ENCODE results near the gene PTPRZ1. TPM values are rescaled to one million over a fixed set of nuclear protein-coding genes. Genes with fewer than 3 reads are reported as not detected.

The PTPRZ1 gene
- total and polyA plus RNA-seq, 4 donors: 0.07 to 0.17 (median 0.09) TPM; not detected in 1

DNA sequence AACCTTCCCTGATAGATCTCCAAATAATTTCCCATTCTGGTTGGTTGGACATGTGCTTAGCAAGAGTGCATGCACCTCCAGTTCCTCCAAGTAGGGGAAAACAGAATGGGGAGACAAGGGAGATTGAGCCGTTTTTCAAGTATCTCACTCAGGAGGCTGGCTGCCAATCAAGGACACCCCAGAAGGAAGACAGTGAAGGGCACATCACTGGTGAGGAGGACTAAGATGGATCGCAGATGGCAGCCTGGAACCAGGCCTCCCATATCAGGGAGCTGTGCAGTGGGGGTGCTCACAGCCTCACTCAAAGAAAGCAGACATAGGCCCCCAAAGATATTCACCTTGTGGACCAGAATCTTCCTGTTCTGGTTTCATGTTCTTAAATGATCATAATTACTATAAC lies 31.2 kb downstream of the PTPRZ1 start:
- no peak for DNase-seq (ENCODE audit: low spot score)
- Histone ChIP-seq H3K36me3 (ENCODE audit: control insufficient read depth in 4 of 4, insufficient read depth in 3 of 4, low read depth in 1 of 4, low read length in 3 of 4) (no peaks in the 10 kb centered on the region), H3K9ac (ENCODE audit: low read depth in 1 of 2, low read length in 2 of 2) (no peak overlapping the region), H3K27ac (ENCODE audit: low read depth in 1 of 2, low read length in 2 of 2) (no peak overlapping the region), H3K4me1 (ENCODE audit: control insufficient read depth in 4 of 4, insufficient read depth in 4 of 4, low read length in 3 of 4) (no peaks in the 10 kb centered on the region), H3K9me3 (ENCODE audit: control insufficient read depth in 4 of 4, low read length in 3 of 4) (no peaks in the 10 kb centered on the region), H3K4me3 (ENCODE audit: low read depth in 1 of 3, low read length in 3 of 3) (no peak overlapping the region), H3K27me3 (ENCODE audit: control insufficient read depth in 4 of 4, insufficient read depth in 4 of 4, low read length in 3 of 4) (peaks cover 0 to 3% (median 0%) of the 10 kb centered on the region in 4 donors)
- 83% methylated on average over 2 of the region's 2 CpGs for WGBS
- TF ChIP-seq SP1 (IDR thresholded peaks at IDR 0.05) (no peak), ZBTB33 (IDR thresholded peaks at IDR 0.05) (no peak), HNF4G (IDR thresholded peaks at IDR 0.05) (no peak), RAD21 (IDR thresholded peaks at IDR 0.05) (no peak), FOXA1 (IDR thresholded peaks at IDR 0.05) (no peak), FOXA2 (IDR thresholded peaks at IDR 0.05) (no peak)

DNA sequence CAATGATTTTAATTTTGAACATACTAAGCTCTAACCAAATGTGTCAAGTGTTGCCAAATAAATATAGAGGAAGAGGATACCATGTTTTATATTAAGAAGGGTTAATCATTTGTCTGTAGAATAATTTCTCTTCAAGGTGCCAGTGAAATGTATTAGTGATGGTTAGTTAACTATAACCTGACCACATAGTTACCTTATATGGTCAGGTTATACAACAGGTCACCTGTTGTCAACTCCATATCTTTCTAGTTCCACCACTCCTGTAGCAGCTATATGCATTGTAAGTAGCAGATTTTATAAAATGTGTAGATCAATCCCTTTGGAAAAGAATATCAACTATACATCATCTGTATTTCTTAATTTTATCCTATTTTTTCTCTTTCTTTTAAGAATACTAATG lies 35.1 kb downstream of the PTPRZ1 start:
- no peak for DNase-seq (ENCODE audit: low spot score)
- no peak for TF ChIP-seq EGR1 (IDR thresholded peaks at IDR 0.05; ENCODE audit: low read depth in 2 of 2)
- TF ChIP-seq HNF4G (IDR thresholded peaks at IDR 0.05): no peak
- no peak for TF ChIP-seq HNF4A (conservative IDR thresholded peaks at IDR 0.05)
- TF ChIP-seq, protein P1, sequence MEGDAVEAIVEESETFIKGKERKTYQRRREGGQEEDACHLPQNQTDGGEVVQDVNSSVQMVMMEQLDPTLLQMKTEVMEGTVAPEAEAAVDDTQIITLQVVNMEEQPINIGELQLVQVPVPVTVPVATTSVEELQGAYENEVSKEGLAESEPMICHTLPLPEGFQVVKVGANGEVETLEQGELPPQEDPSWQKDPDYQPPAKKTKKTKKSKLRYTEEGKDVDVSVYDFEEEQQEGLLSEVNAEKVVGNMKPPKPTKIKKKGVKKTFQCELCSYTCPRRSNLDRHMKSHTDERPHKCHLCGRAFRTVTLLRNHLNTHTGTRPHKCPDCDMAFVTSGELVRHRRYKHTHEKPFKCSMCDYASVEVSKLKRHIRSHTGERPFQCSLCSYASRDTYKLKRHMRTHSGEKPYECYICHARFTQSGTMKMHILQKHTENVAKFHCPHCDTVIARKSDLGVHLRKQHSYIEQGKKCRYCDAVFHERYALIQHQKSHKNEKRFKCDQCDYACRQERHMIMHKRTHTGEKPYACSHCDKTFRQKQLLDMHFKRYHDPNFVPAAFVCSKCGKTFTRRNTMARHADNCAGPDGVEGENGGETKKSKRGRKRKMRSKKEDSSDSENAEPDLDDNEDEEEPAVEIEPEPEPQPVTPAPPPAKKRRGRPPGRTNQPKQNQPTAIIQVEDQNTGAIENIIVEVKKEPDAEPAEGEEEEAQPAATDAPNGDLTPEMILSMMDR (IDR thresholded peaks at IDR 0.05; ENCODE audit: low read depth, low read length, missing input control): no peak
- TF ChIP-seq JUND (IDR thresholded peaks at IDR 0.05): no peak
- TF ChIP-seq ZBTB33 (IDR thresholded peaks at IDR 0.05): no peak
- no peaks in the 10 kb centered on the region for H3K27me3 ChIP-seq (ENCODE audit: control insufficient read depth in 4 of 4, insufficient read depth in 4 of 4, low read length in 3 of 4)
- H3K36me3 ChIP-seq (ENCODE audit: control insufficient read depth in 4 of 4, insufficient read depth in 3 of 4, low read depth in 1 of 4, low read length in 3 of 4): no peaks in the 10 kb centered on the region
- no peaks in the 10 kb centered on the region for H3K9me3 ChIP-seq (ENCODE audit: control insufficient read depth in 4 of 4, low read length in 3 of 4)
- no peak overlapping the region for H3K9ac ChIP-seq (ENCODE audit: low read depth in 1 of 2, low read length in 2 of 2)
- no peak overlapping the region for H3K4me3 ChIP-seq (ENCODE audit: low read depth in 1 of 3, low read length in 3 of 3)
- no peaks in the 10 kb centered on the region for H3K4me1 ChIP-seq (ENCODE audit: control insufficient read depth in 4 of 4, insufficient read depth in 4 of 4, low read length in 3 of 4)
- H3K27ac ChIP-seq (ENCODE audit: low read depth in 1 of 2, low read length in 2 of 2): no peak overlapping the region

DNA sequence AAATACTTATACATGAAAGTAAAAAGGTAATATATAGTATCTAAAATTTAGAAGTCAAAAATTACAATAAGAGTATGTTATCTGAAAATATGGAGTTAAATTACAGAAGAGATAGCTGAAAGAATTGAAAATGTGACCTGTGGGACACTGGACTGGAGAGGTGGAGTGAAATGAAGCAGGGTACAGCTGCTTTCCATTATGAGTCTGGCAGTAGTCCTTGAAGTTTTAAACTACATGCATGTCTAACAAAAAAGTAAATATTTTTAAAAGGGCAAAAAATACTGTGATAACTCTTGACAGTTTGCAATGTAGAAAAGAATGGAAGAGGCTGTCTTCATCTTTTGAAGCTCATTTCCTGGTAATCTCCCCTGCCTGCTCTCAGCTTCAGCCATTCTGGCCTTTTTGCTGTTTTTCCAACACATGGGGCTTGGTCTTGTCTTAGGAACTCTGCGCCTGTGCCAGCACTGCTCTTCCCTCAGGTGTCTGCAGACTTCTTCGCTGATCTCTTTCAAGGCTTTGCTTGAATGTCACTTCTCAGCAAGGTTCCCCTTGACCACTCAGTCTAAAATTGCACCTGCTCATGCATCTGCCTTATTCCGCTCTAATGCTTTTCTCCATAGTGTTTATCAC lies 36.9 kb downstream of the PTPRZ1 start:
- 82% methylated on average over 3 of the region's 3 CpGs for WGBS
- no peak overlapping the region for H3K4me3 ChIP-seq (ENCODE audit: low read depth in 1 of 3, low read length in 3 of 3)
- H3K9ac ChIP-seq (ENCODE audit: low read depth in 1 of 2, low read length in 2 of 2): no peak overlapping the region
- H3K36me3 ChIP-seq (ENCODE audit: control insufficient read depth in 4 of 4, insufficient read depth in 3 of 4, low read depth in 1 of 4, low read length in 3 of 4): no peaks in the 10 kb centered on the region
- no peak for DNase-seq (ENCODE audit: low spot score)
- H3K4me1 ChIP-seq (ENCODE audit: control insufficient read depth in 4 of 4, insufficient read depth in 4 of 4, low read length in 3 of 4): no peaks in the 10 kb centered on the region
- H3K27ac ChIP-seq (ENCODE audit: low read depth in 1 of 2, low read length in 2 of 2): no peak overlapping the region
- no peaks in the 10 kb centered on the region for H3K9me3 ChIP-seq (ENCODE audit: control insufficient read depth in 4 of 4, low read length in 3 of 4)
- H3K27me3 ChIP-seq (ENCODE audit: control insufficient read depth in 4 of 4, insufficient read depth in 4 of 4, low read length in 3 of 4): no peaks in the 10 kb centered on the region
- TF ChIP-seq FOXA2 (IDR thresholded peaks at IDR 0.05): no peak
- TF ChIP-seq ZBTB33 (IDR thresholded peaks at IDR 0.05): no peak
- TF ChIP-seq, protein P2, sequence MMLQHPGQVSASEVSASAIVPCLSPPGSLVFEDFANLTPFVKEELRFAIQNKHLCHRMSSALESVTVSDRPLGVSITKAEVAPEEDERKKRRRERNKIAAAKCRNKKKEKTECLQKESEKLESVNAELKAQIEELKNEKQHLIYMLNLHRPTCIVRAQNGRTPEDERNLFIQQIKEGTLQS (IDR thresholded peaks at IDR 0.05): no peak
- TF ChIP-seq RAD21 (IDR thresholded peaks at IDR 0.05): no peak
- TF ChIP-seq SP1 (IDR thresholded peaks at IDR 0.05): no peak
- no peak for TF ChIP-seq JUND (IDR thresholded peaks at IDR 0.05)
- TF ChIP-seq, protein P3, sequence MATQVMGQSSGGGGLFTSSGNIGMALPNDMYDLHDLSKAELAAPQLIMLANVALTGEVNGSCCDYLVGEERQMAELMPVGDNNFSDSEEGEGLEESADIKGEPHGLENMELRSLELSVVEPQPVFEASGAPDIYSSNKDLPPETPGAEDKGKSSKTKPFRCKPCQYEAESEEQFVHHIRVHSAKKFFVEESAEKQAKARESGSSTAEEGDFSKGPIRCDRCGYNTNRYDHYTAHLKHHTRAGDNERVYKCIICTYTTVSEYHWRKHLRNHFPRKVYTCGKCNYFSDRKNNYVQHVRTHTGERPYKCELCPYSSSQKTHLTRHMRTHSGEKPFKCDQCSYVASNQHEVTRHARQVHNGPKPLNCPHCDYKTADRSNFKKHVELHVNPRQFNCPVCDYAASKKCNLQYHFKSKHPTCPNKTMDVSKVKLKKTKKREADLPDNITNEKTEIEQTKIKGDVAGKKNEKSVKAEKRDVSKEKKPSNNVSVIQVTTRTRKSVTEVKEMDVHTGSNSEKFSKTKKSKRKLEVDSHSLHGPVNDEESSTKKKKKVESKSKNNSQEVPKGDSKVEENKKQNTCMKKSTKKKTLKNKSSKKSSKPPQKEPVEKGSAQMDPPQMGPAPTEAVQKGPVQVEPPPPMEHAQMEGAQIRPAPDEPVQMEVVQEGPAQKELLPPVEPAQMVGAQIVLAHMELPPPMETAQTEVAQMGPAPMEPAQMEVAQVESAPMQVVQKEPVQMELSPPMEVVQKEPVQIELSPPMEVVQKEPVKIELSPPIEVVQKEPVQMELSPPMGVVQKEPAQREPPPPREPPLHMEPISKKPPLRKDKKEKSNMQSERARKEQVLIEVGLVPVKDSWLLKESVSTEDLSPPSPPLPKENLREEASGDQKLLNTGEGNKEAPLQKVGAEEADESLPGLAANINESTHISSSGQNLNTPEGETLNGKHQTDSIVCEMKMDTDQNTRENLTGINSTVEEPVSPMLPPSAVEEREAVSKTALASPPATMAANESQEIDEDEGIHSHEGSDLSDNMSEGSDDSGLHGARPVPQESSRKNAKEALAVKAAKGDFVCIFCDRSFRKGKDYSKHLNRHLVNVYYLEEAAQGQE (IDR thresholded peaks at IDR 0.05): no peak
- no peak for TF ChIP-seq NR2F2 (IDR thresholded peaks at IDR 0.05)
